Neuronal stem cell (in vitro differentiated cells): ENCODE results near the gene WDR33.
A peak's percentile ranks its signal among the peaks of the same experiment; 100 is the strongest.

Experiments
- DNase-seq: peaks from one replicate; pipeline ENCODE4 v3.0.0-alpha.2; 2013; ENCODE audit warnings: low spot score
- H2AFZ ChIP-seq: one replicate; pipeline ENCODE4 v1.6.1; 2013; ENCODE audit warnings: mild to moderate bottlenecking, low read length, inconsistent platforms
- H2AK5ac ChIP-seq: 2 replicates; pipeline ENCODE4 v1.6.1; 2013; ENCODE audit warnings: low read depth, mild to moderate bottlenecking, inconsistent platforms, low read length, moderate library complexity, mixed read lengths
- H2BK120ac ChIP-seq: 2 replicates; pipeline ENCODE4 v1.6.1; 2013; ENCODE audit warnings: low read depth, mild to moderate bottlenecking, inconsistent platforms, low read length, moderate library complexity, mixed read lengths
- H2BK12ac ChIP-seq: one replicate; pipeline ENCODE4 v1.6.1; 2013; ENCODE audit warnings: low read length, inconsistent platforms
- H2BK15ac ChIP-seq: 2 replicates; pipeline ENCODE4 v1.6.1; 2013; ENCODE audit warnings: mild to moderate bottlenecking, low read length, inconsistent platforms, mixed read lengths
- H2BK5ac ChIP-seq: one replicate; pipeline ENCODE4 v1.6.1; 2013; ENCODE audit warnings: inconsistent platforms, mild to moderate bottlenecking, low read length, moderate library complexity
- H3K14ac ChIP-seq: one replicate; pipeline ENCODE4 v1.6.1; 2013; ENCODE audit warnings: low read length, inconsistent platforms
- H3K18ac ChIP-seq: 2 replicates; pipeline ENCODE4 v1.6.1; 2013; ENCODE audit warnings: low read length, inconsistent platforms
- H3K23ac ChIP-seq: 2 replicates; pipeline ENCODE4 v1.6.1; 2013; ENCODE audit warnings: low read depth, mild to moderate bottlenecking, mixed read lengths, low read length, inconsistent platforms; ENCODE audit not compliant: poor library complexity
- H3K27ac ChIP-seq: replicated peaks from 3 replicates; pipeline ENCODE4 v1.5.1; 2013; ENCODE audit warnings: low read length, inconsistent platforms
- H3K27me3 ChIP-seq, 3 experiments: 2 replicates each; pipeline ENCODE4 v1.6.1; 2013; ENCODE audit warnings: low read length in 3 of 3, mild to moderate bottlenecking in 2 of 3, inconsistent platforms in 1 of 3, low read depth in 1 of 3, mixed read lengths in 1 of 3, moderate library complexity in 1 of 3; ENCODE audit not compliant: control insufficient read depth in 3 of 3, insufficient read depth in 3 of 3
- H3K36me3 ChIP-seq, 2 donors: replicated peaks in 1 of 2; 2 replicates each; pipeline ENCODE4 v1.6.1; 2013; ENCODE audit warnings: low read length in 2 of 2; ENCODE audit not compliant: control insufficient read depth in 2 of 2, insufficient read depth in 2 of 2
- H3K4ac ChIP-seq: 2 replicates; pipeline ENCODE4 v1.6.1; 2013; ENCODE audit warnings: inconsistent platforms, mild to moderate bottlenecking, low read length, moderate library complexity
- H3K4me1 ChIP-seq, 2 donors: 1 replicate in 1 of 2; 2 replicates in 1 of 2; pipeline ENCODE4 v1.6.1; 2013; ENCODE audit warnings: low read length in 2 of 2, low read depth in 1 of 2; ENCODE audit not compliant: control insufficient read depth in 2 of 2, insufficient read depth in 1 of 2
- H3K4me2 ChIP-seq: one replicate; pipeline ENCODE4 v1.6.1; 2013; ENCODE audit warnings: mild to moderate bottlenecking, low read length, inconsistent platforms; ENCODE audit not compliant: insufficient read depth, poor library complexity, severe bottlenecking
- H3K4me3 ChIP-seq, 2 donors: 2 replicates each; pipeline ENCODE4 v1.5.1; 2013; ENCODE audit warnings: low read length in 2 of 2, mild to moderate bottlenecking in 2 of 2, inconsistent platforms in 1 of 2, moderate library complexity in 1 of 2
- H3K79me1 ChIP-seq: one replicate; pipeline ENCODE4 v1.6.1; 2013; ENCODE audit warnings: low read depth, mild to moderate bottlenecking, inconsistent platforms, low read length, moderate library complexity
- H3K9ac ChIP-seq: one replicate; pipeline ENCODE4 v1.6.1; 2013; ENCODE audit warnings: mild to moderate bottlenecking, low read depth, low read length, inconsistent platforms; ENCODE audit not compliant: poor library complexity
- H3K9me3 ChIP-seq, 2 donors: replicated peaks in 1 of 2; 2 replicates each; pipeline versions ENCODE3 to v1.6.1; 2013; ENCODE audit warnings: low read length in 2 of 2, mild to moderate bottlenecking in 2 of 2, inconsistent platforms in 1 of 2, low read depth in 1 of 2, mixed read lengths in 1 of 2, moderate library complexity in 1 of 2; ENCODE audit not compliant: control insufficient read depth in 2 of 2, insufficient read depth in 1 of 2
- H4K8ac ChIP-seq: one replicate; pipeline ENCODE4 v1.6.1; 2013; ENCODE audit warnings: low read depth, mild to moderate bottlenecking, inconsistent platforms, low read length, moderate library complexity
- H4K91ac ChIP-seq: one replicate; pipeline ENCODE4 v1.6.1; 2013; ENCODE audit warnings: low read length, low read depth, mild to moderate bottlenecking, inconsistent platforms; ENCODE audit not compliant: poor library complexity
- WGBS, 2 donors: extraction: QIAGEN DNeasy Blood & Tissue Kit; methylation state at CpG; one replicate each; pipeline ENCODE4 v1.1.7; 2013; ENCODE audit warnings: missing lambda C conversion rate in 2 of 2, mixed read lengths in 1 of 2; ENCODE audit not compliant: insufficient read length in 2 of 2, insufficient replicate concordance in 1 of 2; ENCODE audit errors: extremely low coverage in 2 of 2; 5-methylcytosine and 5-hydroxymethylcytosine counted together

The WDR33 gene

DNA sequence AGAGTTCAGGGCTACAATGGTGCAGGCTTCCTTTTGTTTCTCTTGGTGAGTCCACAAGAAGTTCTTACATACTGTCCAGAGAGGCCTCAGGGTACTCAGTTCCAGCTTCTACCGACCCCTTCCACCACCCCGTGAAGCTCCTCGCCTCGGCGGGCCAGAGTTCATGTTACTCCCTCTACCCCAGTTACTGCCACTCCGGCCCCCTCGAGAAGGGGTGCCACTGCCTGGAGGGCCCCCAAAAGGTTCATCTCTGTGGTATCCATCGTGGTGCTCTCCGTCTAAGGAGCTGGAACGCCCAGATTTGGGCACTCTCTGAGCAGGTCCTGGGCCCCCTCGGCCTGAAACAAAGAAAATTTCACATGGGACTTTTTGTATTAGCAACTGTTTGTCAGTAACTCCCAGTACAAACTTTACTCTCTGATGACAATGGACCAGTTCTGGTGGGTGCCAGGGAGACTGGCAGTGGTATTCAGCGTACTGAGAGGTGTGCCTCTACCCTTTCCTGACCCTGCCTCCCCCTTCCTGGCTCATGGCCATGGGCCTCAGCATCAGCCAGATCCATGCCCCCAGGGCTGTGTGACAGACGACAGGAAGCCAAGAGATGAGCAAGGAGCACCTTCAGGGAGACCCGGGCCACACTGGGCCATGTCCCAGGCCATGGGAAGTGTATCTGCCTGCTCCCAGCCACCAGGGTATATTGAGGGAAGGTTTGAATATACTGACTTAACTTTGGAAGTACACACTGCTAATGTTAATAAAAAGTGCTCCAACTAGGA lies 104.6 kb downstream of the WDR33 start:
- H2BK120ac ChIP-seq: no peak overlapping the region
- H3K9ac ChIP-seq: no peak overlapping the region
- DNase-seq: no peak
- no peak overlapping the region for H4K91ac ChIP-seq
- no peaks in the 10 kb centered on the region for H3K27me3 ChIP-seq
- peak overlapping the region; percentile 29 for H3K23ac ChIP-seq
- no peak overlapping the region for H3K4me3 ChIP-seq
- no peak overlapping the region for H2BK12ac ChIP-seq
- no peak overlapping the region for H3K4ac ChIP-seq
- no peak overlapping the region for H3K27ac ChIP-seq
- H2AFZ ChIP-seq: no peak overlapping the region
- H3K18ac ChIP-seq: no peak overlapping the region
- H2AK5ac ChIP-seq: no peak overlapping the region
- H3K79me1 ChIP-seq: peaks cover 3% of the 10 kb centered on the region
- H2BK5ac ChIP-seq: no peak overlapping the region
- peaks cover 25 to 91% of the 10 kb centered on the region in 2 donors for H3K36me3 ChIP-seq
- peaks cover 3 to 6% of the 10 kb centered on the region in 2 donors for H3K4me1 ChIP-seq
- H2BK15ac ChIP-seq: no peak overlapping the region
- no peak overlapping the region for H4K8ac ChIP-seq
- H3K14ac ChIP-seq: no peak overlapping the region
- no peak overlapping the region for H3K4me2 ChIP-seq
- H3K9me3 ChIP-seq: peaks cover 0 to 14% of the 10 kb centered on the region in 2 donors
- no CpG with 5 or more reads among the region's 14 CpGs for WGBS, 2 donors

DNA sequence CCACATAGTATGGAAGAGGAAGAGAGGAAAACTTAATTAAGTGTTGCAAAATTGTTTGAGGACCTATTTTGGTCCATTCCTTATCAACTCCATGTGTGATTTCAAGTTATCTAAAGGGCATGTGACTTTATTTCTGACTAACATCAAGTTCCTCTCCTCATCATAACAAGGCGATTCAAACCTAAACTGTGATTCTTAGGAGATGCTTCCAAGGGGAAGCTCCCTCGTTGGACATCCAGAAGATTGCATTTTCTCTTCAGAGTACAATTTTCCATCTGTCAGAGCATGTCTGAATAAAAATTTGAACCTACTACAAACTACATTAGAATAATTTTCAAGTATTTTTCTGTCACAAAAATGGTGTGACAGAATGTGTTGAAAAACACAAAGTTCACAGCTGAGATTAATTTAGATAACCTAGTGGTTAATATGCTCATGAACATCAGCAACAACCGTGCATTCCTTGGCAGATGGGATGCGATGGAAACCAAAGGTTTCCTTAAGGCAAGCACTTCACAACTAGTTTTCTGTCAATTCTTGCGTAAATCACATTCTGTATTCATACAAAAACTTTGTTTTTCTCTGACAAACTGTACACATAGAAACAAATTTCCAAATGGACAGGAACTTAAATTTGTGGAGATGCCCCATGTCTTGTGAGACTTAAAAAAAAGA lies 105.4 kb downstream of the WDR33 start:
- H2BK15ac ChIP-seq: no peak overlapping the region
- peaks cover 0 to 14% of the 10 kb centered on the region in 2 donors for H3K9me3 ChIP-seq
- no peak overlapping the region for H2AK5ac ChIP-seq
- H3K27ac ChIP-seq: no peak overlapping the region
- peaks cover 3% of the 10 kb centered on the region for H3K79me1 ChIP-seq
- H3K4ac ChIP-seq: no peak overlapping the region
- H3K18ac ChIP-seq: no peak overlapping the region
- no peak overlapping the region for H3K4me3 ChIP-seq
- H2BK120ac ChIP-seq: no peak overlapping the region
- H3K27me3 ChIP-seq: no peaks in the 10 kb centered on the region
- no peak for DNase-seq
- no peak overlapping the region for H3K4me2 ChIP-seq
- no peak overlapping the region for H3K23ac ChIP-seq
- no peak overlapping the region for H3K14ac ChIP-seq
- peaks cover 25 to 84% of the 10 kb centered on the region in 2 donors for H3K36me3 ChIP-seq
- H2BK12ac ChIP-seq: no peak overlapping the region
- no peak overlapping the region for H2AFZ ChIP-seq
- no CpG with 5 or more reads among the region's 5 CpGs for WGBS, 2 donors
- no peak overlapping the region for H4K8ac ChIP-seq
- no peak overlapping the region for H4K91ac ChIP-seq
- no peak overlapping the region for H2BK5ac ChIP-seq
- peaks cover 5 to 8% of the 10 kb centered on the region in 2 donors for H3K4me1 ChIP-seq
- no peak overlapping the region for H3K9ac ChIP-seq

DNA sequence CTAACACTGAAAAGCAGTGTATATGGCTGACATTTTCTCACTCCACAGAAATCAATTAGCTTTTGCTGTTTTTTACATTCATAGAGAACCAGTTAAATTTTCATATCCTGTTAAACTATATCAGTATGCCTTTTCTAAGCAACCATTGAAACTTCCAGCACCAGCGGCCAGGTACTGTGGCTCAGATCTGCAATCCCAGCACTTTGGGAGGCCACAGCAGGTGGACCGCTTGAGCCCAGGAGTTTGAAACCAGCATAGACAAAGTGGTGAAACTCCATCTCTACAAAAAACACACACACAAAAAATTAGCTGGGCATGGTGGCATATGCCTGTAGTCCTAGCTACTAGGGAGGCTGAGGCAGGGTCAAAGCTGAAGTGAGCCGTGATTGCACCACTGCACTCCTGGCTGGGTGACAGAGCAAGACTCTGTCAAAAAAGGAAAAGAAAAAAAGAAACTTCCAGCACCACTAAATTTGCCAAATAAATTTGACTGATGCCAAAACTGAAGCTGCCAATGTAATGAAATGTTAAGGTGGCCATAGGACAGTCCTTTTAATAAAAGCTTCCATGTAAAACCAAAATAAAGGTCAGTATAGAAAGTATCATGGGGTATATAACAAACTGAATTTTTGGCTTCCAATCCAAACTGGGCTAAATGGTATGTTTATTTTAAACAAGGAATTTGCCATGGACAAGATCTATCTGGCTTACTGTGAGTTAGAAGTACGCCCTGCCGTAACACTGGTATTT lies 106.2 kb downstream of the WDR33 start:
- Histone ChIP-seq H3K23ac (no peak overlapping the region), H4K91ac (no peak overlapping the region), H2BK15ac (no peak overlapping the region), H3K9me3 (peaks cover 0 to 14% of the 10 kb centered on the region in 2 donors), H2AK5ac (no peak overlapping the region), H4K8ac (no peak overlapping the region), H2BK120ac (no peak overlapping the region), H3K4me2 (no peak overlapping the region), H3K79me1 (peaks cover 3% of the 10 kb centered on the region), H3K18ac (no peak overlapping the region), H3K36me3 (peaks cover 23 to 77% of the 10 kb centered on the region in 2 donors), H2BK12ac (no peak overlapping the region), H3K4ac (no peak overlapping the region), H3K27me3 (no peaks in the 10 kb centered on the region), H3K27ac (no peak overlapping the region), H3K4me3 (no peak overlapping the region), H3K14ac (no peak overlapping the region), H2AFZ (no peak overlapping the region), H3K9ac (no peak overlapping the region), H2BK5ac (no peak overlapping the region), H3K4me1 (peaks cover 8 to 12% of the 10 kb centered on the region in 2 donors)
- DNase-seq: no peak
- no CpG with 5 or more reads among the region's 5 CpGs for WGBS, 2 donors

DNA sequence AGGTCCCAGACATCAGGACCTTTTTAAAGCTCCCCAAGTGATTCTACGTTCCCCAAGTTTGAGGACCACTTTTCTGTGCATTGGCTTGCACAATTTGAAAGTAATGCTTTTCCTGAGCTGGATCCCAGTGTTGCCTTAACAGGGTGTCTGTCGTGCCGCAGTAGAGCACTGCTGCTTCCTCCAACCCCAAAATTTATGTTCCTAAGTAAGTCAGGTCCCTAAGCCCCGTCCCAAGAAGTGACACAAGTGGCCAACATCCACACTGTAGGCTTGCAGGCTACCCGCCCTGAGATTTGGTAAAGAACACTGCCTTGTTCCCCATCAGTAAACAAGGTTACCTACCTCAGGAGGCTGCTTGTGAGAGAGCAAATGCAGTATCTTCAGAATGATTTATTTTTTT lies 107.7 kb downstream of the WDR33 start:
- Histone ChIP-seq H3K4me3 (peak overlapping the region in 1 of 2 donors; percentile 0), H4K8ac (no peak overlapping the region), H3K4me2 (no peak overlapping the region), H3K9ac (no peak overlapping the region), H3K4me1 (peaks cover 8 to 12% of the 10 kb centered on the region in 2 donors), H2BK12ac (no peak overlapping the region), H3K23ac (no peak overlapping the region), H2AFZ (no peak overlapping the region), H3K36me3 (peaks cover 13 to 62% of the 10 kb centered on the region in 2 donors), H3K18ac (no peak overlapping the region), H4K91ac (no peak overlapping the region), H2BK120ac (no peak overlapping the region), H3K27ac (no peak overlapping the region), H3K79me1 (peaks cover 3% of the 10 kb centered on the region), H2BK15ac (no peak overlapping the region), H3K14ac (no peak overlapping the region), H3K9me3 (peaks cover 0 to 14% of the 10 kb centered on the region in 2 donors), H2AK5ac (no peak overlapping the region), H3K27me3 (no peaks in the 10 kb centered on the region), H2BK5ac (no peak overlapping the region), H3K4ac (no peak overlapping the region)
- no peak for DNase-seq
- no CpG with 5 or more reads among the region's 5 CpGs for WGBS, 2 donors
